Measurements from ENCODE around the gene PTHLH.

The PTHLH gene

GRCh38 chr12:27974735-27975221 is 2.2 kb upstream of the PTHLH start:
- no peak for DNase-seq

GRCh38 chr12:27973487-27973890 is 956 bp upstream of the PTHLH start:
- no peak for DNase-seq

GRCh38 chr12:27971606-27972005 is 927 bp downstream of the PTHLH start:
- no peak for DNase-seq

GRCh38 chr12:27971121-27971489 is 1.4 kb downstream of the PTHLH start:
- DNase-seq: no peak

GRCh38 chr12:27970401-27971120 is 2.0 kb downstream of the PTHLH start:
- peak; percentile 72 for DNase-seq

GRCh38 chr12:27969624-27970400 is 2.7 kb downstream of the PTHLH start:
- peak; percentile 72 for DNase-seq

- DNase-seq: peak; percentile 67
Measured at GRCh38 chr12:27968972-27969623, 3.4 kb downstream of the PTHLH start.

- no peak for DNase-seq
Measured at GRCh38 chr12:27967551-27968054, 4.9 kb downstream of the PTHLH start.

- DNase-seq: no peak
Measured at GRCh38 chr12:27966870-27967269, 5.7 kb downstream of the PTHLH start.

- DNase-seq: no peak
Measured at GRCh38 chr12:27965966-27966365, 6.6 kb downstream of the PTHLH start.

GRCh38 chr12:27965411-27965810 is 7.1 kb downstream of the PTHLH start:
- no peak for DNase-seq

GRCh38 chr12:27964123-27964522 is 8.4 kb downstream of the PTHLH start:
- no peak for DNase-seq

- no peak for DNase-seq
Measured at GRCh38 chr12:27960821-27961220, 11.7 kb downstream of the PTHLH start.

GRCh38 chr12:27958675-27959074 is 13.9 kb downstream of the PTHLH start:
- no peak for DNase-seq

GRCh38 chr12:27957366-27957765 is 15.2 kb downstream of the PTHLH start:
- no peak for DNase-seq

GRCh38 chr12:27953817-27954216 is 18.7 kb downstream of the PTHLH start:
- DNase-seq: no peak

GRCh38 chr12:27953348-27953747 is 19.2 kb downstream of the PTHLH start:
- DNase-seq: no peak

GRCh38 chr12:27952510-27952909 is 20.0 kb downstream of the PTHLH start:
- no peak for DNase-seq

- DNase-seq: no peak
Measured at GRCh38 chr12:27951898-27952297, 20.6 kb downstream of the PTHLH start.

- DNase-seq: no peak
Measured at GRCh38 chr12:27946421-27946820, 26.1 kb downstream of the PTHLH start.

GRCh38 chr12:27940756-27941402 is 31.7 kb downstream of the PTHLH start:
- DNase-seq: peak; percentile 26

- DNase-seq: no peak
Measured at GRCh38 chr12:27940245-27940644, 32.3 kb downstream of the PTHLH start.

GRCh38 chr12:27937768-27938167 is 34.8 kb downstream of the PTHLH start:
- DNase-seq: no peak
